ENCODE results near the gene CLEC17A. TPM values are rescaled to one million over a fixed set of nuclear protein-coding genes. Genes with fewer than 3 reads are reported as not detected.
A peak's percentile ranks its signal among the peaks of the same experiment; 100 is the strongest.

CLEC17A gene
- total RNA-seq, 2 donors from 2014 or later, result 0.12 to 0.32 TPM

- peak within 1 kb of the TSS; percentile 71 for H3K27ac ChIP-seq
- H3K36me3 ChIP-seq, result no peaks in the 10 kb centered on the region
- H3K4me1 ChIP-seq, result peaks cover 15% of the 10 kb centered on the region
- peak within 1 kb of the TSS; percentile 89 for H3K4me3 ChIP-seq
- peak; percentile 78 for TF ChIP-seq CTCF (IDR thresholded peaks at IDR 0.05)
- H3K9me3 ChIP-seq, result no peaks in the 10 kb centered on the region
- H3K27me3 ChIP-seq, result no peaks in the 10 kb centered on the region
- DNase-seq, result peak; percentile 92
- intact Hi-C loops (cut with DNase I), result loop anchor here (5.0 kb wide), 2 partner anchors 115 to 315 kb away; partner anchors contain the start of gene OR7A17
- peak within 1 kb of the TSS; percentile 91 to 94 for H3K9ac ChIP-seq (ENCODE audit: low read depth in 2 of 2, low read length in 2 of 2)
Measured at GRCh38 chr19:14571695-14572490, 11.0 kb upstream of the CLEC17A start, which contains the start of gene NDUFB7. Gene NDUFB7, minus strand, starts transcription at chr19:14572066. Its CDS starts 66 bp downstream, at chr19:14572000.

- intact Hi-C loops (cut with DNase I), result no loop called here
- Histone ChIP-seq H3K9ac (ENCODE audit: low read depth in 2 of 2, low read length in 2 of 2) (no peak overlapping the region), H3K27me3 (no peaks in the 10 kb centered on the region), H3K9me3 (no peaks in the 10 kb centered on the region), H3K4me3 (no peak overlapping the region), H3K36me3 (no peaks in the 10 kb centered on the region), H3K4me1 (peaks cover 11% of the 10 kb centered on the region), H3K27ac (no peak overlapping the region)
- no peak for DNase-seq
- no peak for TF ChIP-seq CTCF (IDR thresholded peaks at IDR 0.05)
Measured at GRCh38 chr19:14575428-14575980, 7.4 kb upstream of the CLEC17A start.

- intact Hi-C loops (cut with DNase I), result no loop called here
- Histone ChIP-seq H3K9me3 (no peaks in the 10 kb centered on the region), H3K27ac (no peak overlapping the region), H3K4me1 (peaks cover 4% of the 10 kb centered on the region), H3K4me3 (no peak overlapping the region), H3K9ac (ENCODE audit: low read depth in 2 of 2, low read length in 2 of 2) (no peak overlapping the region), H3K36me3 (no peaks in the 10 kb centered on the region), H3K27me3 (no peaks in the 10 kb centered on the region)
- no peak for DNase-seq
- TF ChIP-seq CTCF (IDR thresholded peaks at IDR 0.05), result no peak
Measured at GRCh38 chr19:14576363-14576762, 6.5 kb upstream of the CLEC17A start.

GRCh38 chr19:14577264-14577663, 5.6 kb upstream of the CLEC17A start:
- Histone ChIP-seq H3K36me3 (no peaks in the 10 kb centered on the region), H3K4me1 (peaks cover 1% of the 10 kb centered on the region), H3K27ac (no peak overlapping the region), H3K4me3 (no peak overlapping the region), H3K9ac (ENCODE audit: low read depth in 2 of 2, low read length in 2 of 2) (no peak overlapping the region), H3K27me3 (no peaks in the 10 kb centered on the region), H3K9me3 (no peaks in the 10 kb centered on the region)
- no peak for TF ChIP-seq CTCF (IDR thresholded peaks at IDR 0.05)
- no peak for DNase-seq
- intact Hi-C loops (cut with DNase I), result no loop called here

- Histone ChIP-seq H3K27me3 (no peaks in the 10 kb centered on the region), H3K27ac (no peak overlapping the region), H3K4me1 (no peaks in the 10 kb centered on the region), H3K36me3 (no peaks in the 10 kb centered on the region), H3K9me3 (no peaks in the 10 kb centered on the region), H3K4me3 (no peak overlapping the region), H3K9ac (ENCODE audit: low read depth in 2 of 2, low read length in 2 of 2) (no peak overlapping the region)
- TF ChIP-seq CTCF (IDR thresholded peaks at IDR 0.05), result no peak
- no peak for DNase-seq
- intact Hi-C loops (cut with DNase I), result no loop called here
Measured at GRCh38 chr19:14577885-14578427, 4.9 kb upstream of the CLEC17A start.

Data from colonic mucosa (tissue), 4 donors.